M059J (cell line): Measurements from ENCODE around the gene SCD5. TPM values are rescaled to one million over a fixed set of nuclear protein-coding genes. Genes with fewer than 3 reads are reported as not detected.

Source experiments
- DNase-seq: peaks from one replicate; pipeline ENCODE4 v3.0.0-alpha.2; 2012; ENCODE audit warnings: low read depth
- total RNA-seq: library from RNA; depleted of rRNA; stranded (reverse); fragments of >200 nt; shearing (Covaris generic); gene quantifications from 2 replicates; pipeline ENCODE4 v1.2.3, GENCODE V29; 2014

SCD5 gene
- total RNA-seq, 1 experiment from 2014 or later, result 26.1 TPM

- DNase-seq, result no peak
These were observed 107.2 kb downstream of the SCD5 start for GRCh38 chr4:82691431-82691830.

- DNase-seq, result no peak
These were observed 110.4 kb downstream of the SCD5 start for GRCh38 chr4:82688091-82688795.

- DNase-seq, result no peak
These were observed 111.1 kb downstream of the SCD5 start for GRCh38 chr4:82687531-82687930.

GRCh38 chr4:82681754-82682153 is 116.8 kb downstream of the SCD5 start:
- peak; percentile 2 for DNase-seq

- no peak for DNase-seq
These were observed 117.8 kb downstream of the SCD5 start for GRCh38 chr4:82680834-82681233.

- no peak for DNase-seq
These were observed 119.1 kb downstream of the SCD5 start for GRCh38 chr4:82679531-82679930.

- no peak for DNase-seq
These were observed 120.5 kb downstream of the SCD5 start for GRCh38 chr4:82678051-82678450.

- DNase-seq, result no peak
These were observed 121.3 kb downstream of the SCD5 start for GRCh38 chr4:82677327-82677726.

GRCh38 chr4:82667761-82668480 is 130.7 kb downstream of the SCD5 start:
- no peak for DNase-seq

- DNase-seq, result no peak
These were observed 131.5 kb downstream of the SCD5 start for GRCh38 chr4:82666970-82667665.

GRCh38 chr4:82661181-82661992 is 137.2 kb downstream of the SCD5 start:
- DNase-seq, result no peak

GRCh38 chr4:82652062-82652461 is 146.5 kb downstream of the SCD5 start:
- peak; percentile 32 for DNase-seq

GRCh38 chr4:82650868-82651267 is 147.7 kb downstream of the SCD5 start:
- no peak for DNase-seq

GRCh38 chr4:82648356-82648755 is 150.2 kb downstream of the SCD5 start:
- DNase-seq, result peak; percentile 17

- DNase-seq, result no peak
These were observed 152.5 kb downstream of the SCD5 start for GRCh38 chr4:82645936-82646565.

- DNase-seq, result no peak
These were observed 153.9 kb downstream of the SCD5 start for GRCh38 chr4:82644734-82645126.

- DNase-seq, result peak; percentile 81
These were observed 154.4 kb downstream of the SCD5 start for GRCh38 chr4:82643994-82644733.

GRCh38 chr4:82642331-82642730 is 156.3 kb downstream of the SCD5 start:
- no peak for DNase-seq

GRCh38 chr4:82640540-82640939 is 158.1 kb downstream of the SCD5 start:
- DNase-seq, result no peak

GRCh38 chr4:82639971-82640370 is 158.6 kb downstream of the SCD5 start:
- no peak for DNase-seq

- DNase-seq, result no peak
These were observed 160.1 kb downstream of the SCD5 start for GRCh38 chr4:82638479-82638878.
